H1 (cell line): ENCODE measurements around the gene PLCH2. TPM values are rescaled to one million over a fixed set of nuclear protein-coding genes. Genes with fewer than 3 reads are reported as not detected.

Experiments used
- CTCF ChIA-PET: fragments of 300-600 bp; sonication (Branson Sonifier 250); formaldehyde crosslinking; loops from one replicate; lab custom pipeline; 2021; ENCODE audit not compliant: partially characterized antibody; lab: Charles Lee
- POLR2A ChIA-PET: fragments of 300-600 bp; sonication (Branson Sonifier 250); formaldehyde crosslinking; loops from one replicate; lab custom pipeline; 2021; ENCODE audit warnings: inconsistent platforms; ENCODE audit not compliant: partially characterized antibody; lab: Charles Lee
- DNase-seq, 2 experiments: peaks; one replicate each; pipeline versions ENCODE4 v3.0.0 to v3.0.0-alpha.2; 2010 to 2022; ENCODE audit warnings: low spot score in 2 of 2, low read depth in 1 of 2, mixed read lengths in 1 of 2
- FAIRE-seq: peaks from 2 replicates; lab custom pipeline; 2011; peaks lifted over from hg19 to GRCh38; lab: Jason Lieb, UNC
- H2AFZ ChIP-seq: 2 replicates; pipeline ENCODE4 v1.8.1; 2012; ENCODE audit warnings: low read length, inconsistent platforms
- H2AK5ac ChIP-seq: 2 replicates; pipeline ENCODE4 v1.6.1; 2013; ENCODE audit warnings: low read depth, low read length
- H2BK120ac ChIP-seq: replicated peaks from 2 replicates; pipeline ENCODE3; 2013; ENCODE audit warnings: low read depth, low read length, inconsistent platforms
- H2BK12ac ChIP-seq: 2 replicates; pipeline ENCODE4 v1.6.1; 2013; ENCODE audit warnings: low read depth, low read length
- H2BK15ac ChIP-seq: 2 replicates; pipeline ENCODE4 v1.6.1; 2013; ENCODE audit warnings: low read length
- H2BK20ac ChIP-seq: 2 replicates; pipeline ENCODE4 v1.6.1; 2013; ENCODE audit warnings: low read length
- H2BK5ac ChIP-seq: 2 replicates; pipeline ENCODE4 v1.6.1; 2013; ENCODE audit warnings: low read depth, low read length
- H3K14ac ChIP-seq: 2 replicates; pipeline ENCODE4 v1.6.1; 2013; ENCODE audit warnings: inconsistent platforms; ENCODE audit not compliant: insufficient read length
- H3K18ac ChIP-seq: 2 replicates; pipeline ENCODE4 v1.6.1; 2013; ENCODE audit warnings: low read length; ENCODE audit errors: extremely low read depth
- H3K23ac ChIP-seq: 2 replicates; pipeline ENCODE4 v1.6.1; 2013; ENCODE audit warnings: inconsistent platforms; ENCODE audit not compliant: insufficient read length
- H3K23me2 ChIP-seq: 2 replicates; pipeline ENCODE4 v1.6.1; 2013; ENCODE audit warnings: low read depth, low read length
- H3K27ac ChIP-seq: 2 replicates; pipeline ENCODE4 v1.6.1; 2011; ENCODE audit warnings: low read depth, low read length, inconsistent platforms
- H3K27me3 ChIP-seq, 4 experiments: replicated peaks in 1 of 4; 1 replicate in 1 of 4; 2 replicates in 3 of 4; pipeline versions ENCODE4 v1.6.1 to v1.8.1; 2011 to 2013; ENCODE audit warnings: low read length in 3 of 4, mild to moderate bottlenecking in 3 of 4, inconsistent platforms in 2 of 4, mixed read lengths in 2 of 4, moderate library complexity in 1 of 4; ENCODE audit not compliant: control insufficient read depth in 3 of 4, insufficient read depth in 3 of 4; ENCODE audit errors: extremely low read depth in 1 of 4
- H3K36me3 ChIP-seq, 4 experiments: 2 replicates each; pipeline versions ENCODE4 v1.6.1 to v1.8.1; 2011 to 2013; ENCODE audit warnings: mild to moderate bottlenecking in 4 of 4, low read length in 3 of 4, moderate library complexity in 2 of 4, control low read depth in 1 of 4, inconsistent platforms in 1 of 4; ENCODE audit not compliant: insufficient read depth in 4 of 4, control insufficient read depth in 2 of 4
- H3K4ac ChIP-seq: replicated peaks from 2 replicates; pipeline ENCODE3; 2013; ENCODE audit warnings: low read length, low read depth, mixed read lengths, inconsistent platforms; ENCODE audit not compliant: insufficient read length
- H3K4me1 ChIP-seq, 4 experiments: replicated peaks in 1 of 4; 1 replicate in 1 of 4; 2 replicates in 3 of 4; pipeline versions ENCODE4 v1.6.1 to v1.8.1; 2011 to 2013; ENCODE audit warnings: low read length in 3 of 4, inconsistent platforms in 2 of 4, mixed read lengths in 1 of 4; ENCODE audit not compliant: insufficient read depth in 4 of 4, control insufficient read depth in 3 of 4
- H3K4me2 ChIP-seq, 2 experiments: 2 replicates each; pipeline versions ENCODE4 v1.6.1 to v1.8.1; 2011 to 2013; ENCODE audit warnings: low read depth in 2 of 2, low read length in 2 of 2, control low read depth in 1 of 2, inconsistent platforms in 1 of 2, mild to moderate bottlenecking in 1 of 2; ENCODE audit not compliant: insufficient read depth in 1 of 2
- H3K4me3 ChIP-seq, 4 experiments: fragments of 200-600, 300-600 bp in 1 of 4; sonication (generic), shearing (Covaris generic), sonication (Bioruptor Twin) in 1 of 4; 2 replicates each; pipeline versions ENCODE4 v1.5.1 to v1.8.1; 2011 to 2016; ENCODE audit warnings: low read length in 4 of 4, low read depth in 3 of 4, control low read depth in 2 of 4, inconsistent platforms in 2 of 4, mild to moderate bottlenecking in 2 of 4, mixed read lengths in 1 of 4, moderate library complexity in 1 of 4; ENCODE audit not compliant: insufficient read depth in 2 of 4; ENCODE audit errors: extremely low read depth in 1 of 4
- H3K56ac ChIP-seq: replicated peaks from 2 replicates; pipeline ENCODE3; 2013; ENCODE audit warnings: low read depth, mild to moderate bottlenecking, mixed read lengths, low read length, inconsistent platforms; ENCODE audit not compliant: insufficient read length
- H3K79me1 ChIP-seq: 2 replicates; pipeline ENCODE4 v1.6.1; 2013; ENCODE audit warnings: low read depth, low read length, control low read depth
- H3K79me2 ChIP-seq, 2 experiments: 2 replicates each; pipeline versions ENCODE4 v1.6.1 to v1.8.1; 2012 to 2013; ENCODE audit warnings: low read length in 2 of 2, mild to moderate bottlenecking in 2 of 2, inconsistent platforms in 1 of 2; ENCODE audit not compliant: insufficient read depth in 2 of 2, control insufficient read depth in 1 of 2
- H3K9ac ChIP-seq, 4 experiments: replicated peaks in 1 of 4; 1 replicate in 1 of 4; 2 replicates in 3 of 4; pipeline versions ENCODE4 v1.6.1 to v1.8.1; 2011 to 2013; ENCODE audit warnings: low read depth in 3 of 4, low read length in 3 of 4, control low read depth in 2 of 4, mild to moderate bottlenecking in 2 of 4, moderate library complexity in 2 of 4, inconsistent platforms in 1 of 4; ENCODE audit errors: extremely low read depth in 1 of 4
- H3K9me3 ChIP-seq, 2 experiments: 2 replicates each; pipeline versions ENCODE4 v1.6.1 to v1.8.1; 2012 to 2013; ENCODE audit warnings: mild to moderate bottlenecking in 2 of 2, moderate library complexity in 2 of 2, control low read depth in 1 of 2, inconsistent platforms in 1 of 2, low read depth in 1 of 2, low read length in 1 of 2, mixed read lengths in 1 of 2; ENCODE audit not compliant: insufficient read depth in 2 of 2
- H4K20me1 ChIP-seq, 2 experiments: replicated peaks in 1 of 2; 2 replicates each; pipeline versions ENCODE3 to v1.8.1; 2011 to 2013; ENCODE audit warnings: inconsistent platforms in 2 of 2, low read length in 2 of 2, mild to moderate bottlenecking in 1 of 2; ENCODE audit not compliant: insufficient read depth in 2 of 2, control insufficient read depth in 1 of 2
- H4K5ac ChIP-seq: 2 replicates; pipeline ENCODE4 v1.6.1; 2013; ENCODE audit warnings: low read length, low read depth, mixed read lengths, inconsistent platforms; ENCODE audit not compliant: insufficient read length
- H4K8ac ChIP-seq: 2 replicates; pipeline ENCODE4 v1.8.0; 2013; ENCODE audit warnings: mild to moderate bottlenecking, moderate library complexity, low read length, inconsistent platforms; ENCODE audit not compliant: insufficient read depth; ENCODE audit errors: extremely low read depth
- H4K91ac ChIP-seq: replicated peaks from 2 replicates; pipeline ENCODE3; 2013; ENCODE audit warnings: low read length, mixed read lengths, inconsistent platforms; ENCODE audit not compliant: insufficient read length
- EGR1 ChIP-seq: IDR thresholded peaks from 2 replicates; pipeline ENCODE4 v1.6.1; 2011; ENCODE audit warnings: low read depth, low read length, borderline replicate concordance
- TAF1 ChIP-seq: IDR thresholded peaks from 2 replicates; pipeline ENCODE4 v1.6.1; 2011; ENCODE audit warnings: mild to moderate bottlenecking, low read depth, low read length
- TCF12 ChIP-seq: IDR thresholded peaks from 2 replicates; pipeline ENCODE4 v1.6.1; 2011; ENCODE audit warnings: low read depth, mild to moderate bottlenecking, low read length
- WGBS, 2 experiments: shearing (Covaris generic) in 1 of 2; methylation state at CpG; one replicate each; pipeline versions ENCODE4 v1.1.6 to v1.1.7; 2013 to 2015; ENCODE audit warnings: low lambda C conversion rate in 2 of 2, mixed read lengths in 2 of 2, inconsistent platforms in 1 of 2, low coverage in 1 of 2, missing lambda C conversion rate in 1 of 2; ENCODE audit not compliant: insufficient replicate concordance in 2 of 2, insufficient coverage in 1 of 2, insufficient read length in 1 of 2; ENCODE audit errors: extremely low coverage in 1 of 2, missing lambda C conversion rate in 1 of 2; 5-methylcytosine and 5-hydroxymethylcytosine counted together
- polyA plus RNA-seq, 7 experiments: library from polyadenylated mRNA; depleted of rRNA in 3 of 7; stranded (reverse) in 5 of 7; unstranded in 2 of 7; fragments of >200 nt in 5 of 7; fragments of 200-250 nt in 2 of 7; gene quantifications; 1 replicate in 5 of 7; 2 replicates in 1 of 7; 4 replicates in 1 of 7; pipeline versions ENCODE4 v1.2.1 to v1.2.3, GENCODE V29; 2011 to 2013; ENCODE audit warnings: missing spikeins in 2 of 7, mixed read lengths in 2 of 7
- total RNA-seq: library from RNA; stranded (reverse); fragmentation: NEBNext Ultra II Directional; extraction: Animal tissue kit (Norgen Biotek cat#: 25700); gene quantifications from 2 replicates; pipeline ENCODE4 v1.2.1, GENCODE V29; 2021

The PLCH2 gene
- total and polyA plus RNA-seq, 2 of the 8 experiments (the other 6 are each of a cell fraction or from before 2014, with no cell fraction given), result 0.14 to 0.19 TPM

DNA sequence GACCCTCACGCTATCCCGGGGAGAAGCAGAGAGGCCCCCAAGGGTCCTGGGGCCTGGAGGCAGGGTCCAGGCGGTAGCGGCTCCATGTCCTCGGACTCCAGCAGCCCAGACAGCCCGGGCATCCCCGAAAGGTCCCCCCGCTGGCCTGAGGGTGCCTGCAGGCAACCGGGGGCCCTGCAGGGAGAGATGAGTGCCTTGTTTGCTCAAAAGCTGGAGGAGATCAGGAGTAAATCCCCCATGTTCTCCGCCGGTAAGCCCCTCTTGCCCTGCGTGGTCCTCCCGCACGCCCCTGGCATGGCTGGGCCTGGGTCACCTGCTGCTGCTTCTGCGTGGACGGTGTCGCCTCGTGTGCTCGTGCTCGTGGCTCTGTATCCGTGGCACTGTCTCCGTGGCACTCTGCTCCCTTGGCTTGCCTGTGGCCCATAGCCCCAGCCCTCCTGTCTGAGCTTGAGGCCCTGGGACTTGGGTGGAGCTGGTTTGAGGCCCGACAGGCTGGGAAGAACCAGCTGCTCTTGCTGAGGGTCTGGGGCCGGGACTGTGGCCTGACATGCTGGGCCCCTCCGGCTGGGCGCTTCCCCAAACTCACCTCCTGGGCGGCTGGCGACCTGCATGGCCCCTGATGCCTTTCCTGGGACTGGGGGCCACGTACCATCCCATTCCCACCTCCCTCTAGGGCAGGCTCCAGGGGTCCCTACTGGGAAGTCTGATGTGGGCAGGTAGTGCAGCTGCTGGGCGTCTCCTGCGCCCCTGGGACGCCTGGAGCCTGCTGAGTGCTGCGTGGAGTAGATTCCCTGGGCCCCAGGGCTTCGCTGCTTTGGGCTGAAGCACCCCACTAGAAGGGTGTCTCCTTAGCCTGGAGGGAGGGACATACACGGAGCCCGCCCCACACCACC, 26.8 kb downstream of the PLCH2 start:
- no peak for TF ChIP-seq TAF1
- TF ChIP-seq TCF12, result no peak
- TF ChIP-seq EGR1, result peak; percentile 77
- FAIRE-seq, result no peak
- no peak overlapping the region for H2AFZ ChIP-seq
- H3K18ac ChIP-seq, result no peak overlapping the region
- no peak overlapping the region for H2BK120ac ChIP-seq
- H3K9me3 ChIP-seq, result no peaks in the 10 kb centered on the region
- no peaks in the 10 kb centered on the region; a peak in 1 of 7 replicates for H3K4me1 ChIP-seq
- H2BK12ac ChIP-seq, result 0 out of 2 replicates have a peak overlapping the region, but pooled peaks have one; percentile 39
- no peak overlapping the region for H3K23ac ChIP-seq
- H3K23me2 ChIP-seq, result no peaks in the 10 kb centered on the region
- no peak overlapping the region for H4K91ac ChIP-seq
- H3K27ac ChIP-seq, result no peak overlapping the region
- H4K8ac ChIP-seq, result no peak overlapping the region; the same call in 1 of the 2 replicates
- CTCF ChIA-PET, result interaction anchor here (0.6 to 1.6 kb wide), 6 partner anchors 11 to 963 kb away, joined by 3 to 4 read pairs (median 3); no protein-coding TSS in a partner anchor
- H2BK20ac ChIP-seq, result no peak overlapping the region
- no peak overlapping the region for H3K9ac ChIP-seq
- 93% methylated on average over 29 of the region's 36 CpGs; no CpG with 5 or more reads in 1 of the 2 experiments for WGBS, 2 experiments
- no peak overlapping the region for H3K56ac ChIP-seq
- peaks cover 4 to 17% of the 10 kb centered on the region in 2 experiments for H4K20me1 ChIP-seq
- no peak overlapping the region for H2BK5ac ChIP-seq
- H3K14ac ChIP-seq, result no peak overlapping the region
- H3K36me3 ChIP-seq, result peaks cover 0 to 2% (median under 1%) of the 10 kb centered on the region in 4 experiments; a peak in 2 of 8 replicates
- peak overlapping the region; percentile 53 for H3K4ac ChIP-seq
- no peak overlapping the region for H4K5ac ChIP-seq
- H3K79me1 ChIP-seq, result no peaks in the 10 kb centered on the region
- H2AK5ac ChIP-seq, result no peak overlapping the region
- no peaks in the 10 kb centered on the region for H3K79me2 ChIP-seq
- no peak overlapping the region for H3K4me3 ChIP-seq
- H3K27me3 ChIP-seq, result peaks cover 0 to 2% (median 0%) of the 10 kb centered on the region in 4 experiments; a peak in 3 of 7 replicates
- POLR2A ChIA-PET, result interaction anchor here (1.0 to 2.3 kb wide), 6 partner anchors 11 to 43 kb away, joined by 3 to 6 read pairs (median 5); no protein-coding TSS in a partner anchor
- H2BK15ac ChIP-seq, result no peak overlapping the region
- no peak overlapping the region for H3K4me2 ChIP-seq
- no peak for DNase-seq
